Ishikawa (cell line): Measurements from ENCODE around the gene RSPH9.

Experiments
- CEBPB ChIP-seq: IDR thresholded peaks from 2 replicates; pipeline ENCODE4 v1.6.1; 2012
- EGR1 ChIP-seq: IDR thresholded peaks from 2 replicates; pipeline ENCODE4 v1.6.1; 2012
- FOXM1 ChIP-seq: IDR thresholded peaks from 2 replicates; pipeline ENCODE4 v1.6.1; 2012; ENCODE audit warnings: low read depth, borderline replicate concordance
- MAX ChIP-seq: IDR thresholded peaks from 2 replicates; pipeline ENCODE4 v1.6.1; 2012
- NFIC ChIP-seq: IDR thresholded peaks from 2 replicates; pipeline ENCODE4 v1.6.1; 2012
- RAD21 ChIP-seq: IDR thresholded peaks from 2 replicates; pipeline ENCODE4 v1.6.1; 2012; ENCODE audit warnings: low read depth
- TAF1 ChIP-seq: IDR thresholded peaks from 2 replicates; pipeline ENCODE4 v1.6.1; 2012; ENCODE audit warnings: low read depth, mild to moderate bottlenecking
- TCF12 ChIP-seq: IDR thresholded peaks from 2 replicates; pipeline ENCODE4 v1.6.1; 2012; ENCODE audit warnings: low read depth
- YY1 ChIP-seq: IDR thresholded peaks from 2 replicates; pipeline ENCODE4 v1.6.1; 2012; ENCODE audit warnings: low read depth
- ZBTB7A ChIP-seq: IDR thresholded peaks from 2 replicates; pipeline ENCODE4 v1.6.1; 2012; ENCODE audit warnings: low read depth
- TF ChIP-seq, protein P1 (sequence below): IDR thresholded peaks from 2 replicates; pipeline ENCODE4 v1.6.1; 2012
- TF ChIP-seq, protein P2 (sequence below): IDR thresholded peaks from 2 replicates; pipeline ENCODE4 v1.6.1; 2012; ENCODE audit warnings: low read depth, mild to moderate bottlenecking

RSPH9 gene

GRCh38 chr6:43720999-43721398, 76.2 kb downstream of the RSPH9 start:
- TF ChIP-seq EGR1 (no peak), TCF12 (no peak), CEBPB (no peak), ZBTB7A (no peak), TAF1 (no peak), RAD21 (no peak), NFIC (no peak), YY1 (no peak), FOXM1 (no peak), MAX (no peak)
- TF ChIP-seq, protein P1, sequence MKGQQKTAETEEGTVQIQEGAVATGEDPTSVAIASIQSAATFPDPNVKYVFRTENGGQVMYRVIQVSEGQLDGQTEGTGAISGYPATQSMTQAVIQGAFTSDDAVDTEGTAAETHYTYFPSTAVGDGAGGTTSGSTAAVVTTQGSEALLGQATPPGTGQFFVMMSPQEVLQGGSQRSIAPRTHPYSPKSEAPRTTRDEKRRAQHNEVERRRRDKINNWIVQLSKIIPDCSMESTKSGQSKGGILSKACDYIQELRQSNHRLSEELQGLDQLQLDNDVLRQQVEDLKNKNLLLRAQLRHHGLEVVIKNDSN: no peak
- TF ChIP-seq, protein P2, sequence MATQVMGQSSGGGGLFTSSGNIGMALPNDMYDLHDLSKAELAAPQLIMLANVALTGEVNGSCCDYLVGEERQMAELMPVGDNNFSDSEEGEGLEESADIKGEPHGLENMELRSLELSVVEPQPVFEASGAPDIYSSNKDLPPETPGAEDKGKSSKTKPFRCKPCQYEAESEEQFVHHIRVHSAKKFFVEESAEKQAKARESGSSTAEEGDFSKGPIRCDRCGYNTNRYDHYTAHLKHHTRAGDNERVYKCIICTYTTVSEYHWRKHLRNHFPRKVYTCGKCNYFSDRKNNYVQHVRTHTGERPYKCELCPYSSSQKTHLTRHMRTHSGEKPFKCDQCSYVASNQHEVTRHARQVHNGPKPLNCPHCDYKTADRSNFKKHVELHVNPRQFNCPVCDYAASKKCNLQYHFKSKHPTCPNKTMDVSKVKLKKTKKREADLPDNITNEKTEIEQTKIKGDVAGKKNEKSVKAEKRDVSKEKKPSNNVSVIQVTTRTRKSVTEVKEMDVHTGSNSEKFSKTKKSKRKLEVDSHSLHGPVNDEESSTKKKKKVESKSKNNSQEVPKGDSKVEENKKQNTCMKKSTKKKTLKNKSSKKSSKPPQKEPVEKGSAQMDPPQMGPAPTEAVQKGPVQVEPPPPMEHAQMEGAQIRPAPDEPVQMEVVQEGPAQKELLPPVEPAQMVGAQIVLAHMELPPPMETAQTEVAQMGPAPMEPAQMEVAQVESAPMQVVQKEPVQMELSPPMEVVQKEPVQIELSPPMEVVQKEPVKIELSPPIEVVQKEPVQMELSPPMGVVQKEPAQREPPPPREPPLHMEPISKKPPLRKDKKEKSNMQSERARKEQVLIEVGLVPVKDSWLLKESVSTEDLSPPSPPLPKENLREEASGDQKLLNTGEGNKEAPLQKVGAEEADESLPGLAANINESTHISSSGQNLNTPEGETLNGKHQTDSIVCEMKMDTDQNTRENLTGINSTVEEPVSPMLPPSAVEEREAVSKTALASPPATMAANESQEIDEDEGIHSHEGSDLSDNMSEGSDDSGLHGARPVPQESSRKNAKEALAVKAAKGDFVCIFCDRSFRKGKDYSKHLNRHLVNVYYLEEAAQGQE: no peak
